ENCODE data around the gene ATG4D. TPM values are rescaled to one million over a fixed set of nuclear protein-coding genes. Genes with fewer than 3 reads are reported as not detected.

Gene ATG4D
- total RNA-seq, 1 donor from 2014 or later: 5.1 TPM

DNA sequence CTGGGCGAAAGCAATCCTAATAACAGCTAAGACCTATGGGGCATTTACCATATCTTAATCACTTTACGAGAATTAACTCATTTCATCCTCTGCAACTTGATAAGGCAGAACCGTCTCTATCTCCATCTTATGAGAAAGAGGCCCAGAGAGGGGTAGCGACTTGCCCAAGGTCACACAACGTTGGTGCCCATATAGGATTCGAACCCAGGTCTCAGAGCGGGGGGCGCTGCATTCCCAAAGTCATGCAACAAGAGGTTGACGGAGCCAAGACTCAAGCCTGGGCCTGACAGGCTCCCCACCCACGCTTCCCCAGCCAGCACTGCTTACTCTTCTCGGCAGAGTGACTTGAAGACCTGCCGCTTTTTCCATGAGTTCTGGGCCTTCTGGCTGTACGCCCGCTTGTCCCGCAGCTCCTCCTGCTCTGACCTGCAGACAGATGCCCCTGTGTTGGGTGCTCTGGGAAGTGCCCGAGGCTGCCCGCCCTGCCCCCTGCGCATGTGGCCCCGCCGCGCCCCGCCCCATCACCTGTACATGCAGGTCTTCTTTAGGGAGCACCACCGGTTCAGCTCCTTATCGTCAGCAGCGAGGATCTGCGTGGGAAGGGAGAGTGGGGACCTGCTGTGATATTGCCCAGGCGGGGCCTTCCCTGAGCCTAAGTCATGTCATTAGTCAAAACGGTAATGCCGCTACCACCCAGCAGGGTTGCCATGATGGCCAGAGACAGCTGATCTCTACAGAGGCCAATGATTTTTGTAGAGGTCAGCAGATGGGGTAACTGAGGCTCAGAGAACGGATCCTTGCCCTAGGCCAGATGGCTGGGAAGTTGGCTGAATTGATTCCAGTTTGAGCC lies 11.3 kb downstream of the ATG4D start:
- TF ChIP-seq EZH2 (IDR thresholded peaks at IDR 0.05) (no peak), EZH2phosphoT487 (IDR thresholded peaks at IDR 0.05) (no peak)
- TF ChIP-seq, protein P1, sequence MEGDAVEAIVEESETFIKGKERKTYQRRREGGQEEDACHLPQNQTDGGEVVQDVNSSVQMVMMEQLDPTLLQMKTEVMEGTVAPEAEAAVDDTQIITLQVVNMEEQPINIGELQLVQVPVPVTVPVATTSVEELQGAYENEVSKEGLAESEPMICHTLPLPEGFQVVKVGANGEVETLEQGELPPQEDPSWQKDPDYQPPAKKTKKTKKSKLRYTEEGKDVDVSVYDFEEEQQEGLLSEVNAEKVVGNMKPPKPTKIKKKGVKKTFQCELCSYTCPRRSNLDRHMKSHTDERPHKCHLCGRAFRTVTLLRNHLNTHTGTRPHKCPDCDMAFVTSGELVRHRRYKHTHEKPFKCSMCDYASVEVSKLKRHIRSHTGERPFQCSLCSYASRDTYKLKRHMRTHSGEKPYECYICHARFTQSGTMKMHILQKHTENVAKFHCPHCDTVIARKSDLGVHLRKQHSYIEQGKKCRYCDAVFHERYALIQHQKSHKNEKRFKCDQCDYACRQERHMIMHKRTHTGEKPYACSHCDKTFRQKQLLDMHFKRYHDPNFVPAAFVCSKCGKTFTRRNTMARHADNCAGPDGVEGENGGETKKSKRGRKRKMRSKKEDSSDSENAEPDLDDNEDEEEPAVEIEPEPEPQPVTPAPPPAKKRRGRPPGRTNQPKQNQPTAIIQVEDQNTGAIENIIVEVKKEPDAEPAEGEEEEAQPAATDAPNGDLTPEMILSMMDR (IDR thresholded peaks at IDR 0.05): no peak

DNA sequence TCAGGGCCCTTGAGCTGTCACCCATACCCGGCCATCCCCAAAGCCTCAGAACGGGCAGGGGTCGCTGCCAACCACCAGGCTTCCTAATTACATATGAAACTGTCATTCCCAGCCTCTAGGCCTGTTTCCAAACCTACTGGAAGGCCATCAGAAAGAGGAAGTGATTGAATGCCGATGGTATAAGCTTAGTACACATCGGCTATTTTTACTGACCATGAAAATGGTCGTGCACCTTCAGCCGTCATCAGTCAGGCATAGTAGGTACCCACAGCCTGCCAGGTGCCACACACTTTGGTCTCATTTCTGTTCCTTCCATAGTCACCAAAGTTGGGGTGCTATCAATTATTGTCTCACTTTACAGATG lies 11.9 kb downstream of the ATG4D start:
- no peaks in the 10 kb centered on the region for H3K9me3 Mint-ChIP-seq
- no peak overlapping the region for H3K27ac Mint-ChIP-seq
- peaks cover 22% of the 10 kb centered on the region for H3F3A ChIP-seq (ENCODE audit: low read depth)
- H3K4me1 ChIP-seq: no peaks in the 10 kb centered on the region
- no peaks in the 10 kb centered on the region for H3K27me3 ChIP-seq
- no peak overlapping the region for H3K4me3 Mint-ChIP-seq
- H3K9me3 ChIP-seq (ENCODE audit: low read depth): no peaks in the 10 kb centered on the region
- H3K9ac ChIP-seq: no peak overlapping the region
- no peaks in the 10 kb centered on the region for H3K79me2 ChIP-seq (ENCODE audit: low read depth)
- no peaks in the 10 kb centered on the region for H4K20me1 ChIP-seq (ENCODE audit: low read depth)
- H3K27ac ChIP-seq: no peak overlapping the region
- H3K4me1 Mint-ChIP-seq: no peaks in the 10 kb centered on the region
- H3K27me3 Mint-ChIP-seq (ENCODE audit: insufficient read depth, low read depth): no peaks in the 10 kb centered on the region
- no peak overlapping the region for H3K4me3 ChIP-seq
- TF ChIP-seq EZH2phosphoT487 (IDR thresholded peaks at IDR 0.05) (no peak), EZH2 (IDR thresholded peaks at IDR 0.05) (no peak)
- TF ChIP-seq, protein P1 (IDR thresholded peaks at IDR 0.05): no peak
- H3K36me3 Mint-ChIP-seq: peaks cover 21% of the 10 kb centered on the region
- no peak for DNase-seq (ENCODE audit: low spot score)
- H3K36me3 ChIP-seq: no peaks in the 10 kb centered on the region
- H2AFZ ChIP-seq (replicated peaks): no peak overlapping the region
- no peak overlapping the region for H3K4me2 ChIP-seq

More for the DNA sequence above, 11.3 kb downstream of the ATG4D start:
- Mint-ChIP-seq H3K4me1 (no peaks in the 10 kb centered on the region), H3K27me3 (ENCODE audit: insufficient read depth, low read depth) (no peaks in the 10 kb centered on the region), H3K9me3 (no peaks in the 10 kb centered on the region), H3K4me3 (peak overlapping the region; percentile 24), H3K27ac (no peak overlapping the region), H3K36me3 (peaks cover 24% of the 10 kb centered on the region)
- Histone ChIP-seq H3K4me3 (no peak overlapping the region), H3K4me1 (no peaks in the 10 kb centered on the region), H3K4me2 (no peak overlapping the region), H3K79me2 (ENCODE audit: low read depth) (no peaks in the 10 kb centered on the region), H2AFZ (replicated peaks) (no peak overlapping the region), H3K27me3 (no peaks in the 10 kb centered on the region), H3K9me3 (ENCODE audit: low read depth) (no peaks in the 10 kb centered on the region), H4K20me1 (ENCODE audit: low read depth) (no peaks in the 10 kb centered on the region), H3F3A (ENCODE audit: low read depth) (peaks cover 22% of the 10 kb centered on the region), H3K9ac (no peak overlapping the region), H3K36me3 (no peaks in the 10 kb centered on the region), H3K27ac (no peak overlapping the region)
- no peak for DNase-seq (ENCODE audit: low spot score)

DNA sequence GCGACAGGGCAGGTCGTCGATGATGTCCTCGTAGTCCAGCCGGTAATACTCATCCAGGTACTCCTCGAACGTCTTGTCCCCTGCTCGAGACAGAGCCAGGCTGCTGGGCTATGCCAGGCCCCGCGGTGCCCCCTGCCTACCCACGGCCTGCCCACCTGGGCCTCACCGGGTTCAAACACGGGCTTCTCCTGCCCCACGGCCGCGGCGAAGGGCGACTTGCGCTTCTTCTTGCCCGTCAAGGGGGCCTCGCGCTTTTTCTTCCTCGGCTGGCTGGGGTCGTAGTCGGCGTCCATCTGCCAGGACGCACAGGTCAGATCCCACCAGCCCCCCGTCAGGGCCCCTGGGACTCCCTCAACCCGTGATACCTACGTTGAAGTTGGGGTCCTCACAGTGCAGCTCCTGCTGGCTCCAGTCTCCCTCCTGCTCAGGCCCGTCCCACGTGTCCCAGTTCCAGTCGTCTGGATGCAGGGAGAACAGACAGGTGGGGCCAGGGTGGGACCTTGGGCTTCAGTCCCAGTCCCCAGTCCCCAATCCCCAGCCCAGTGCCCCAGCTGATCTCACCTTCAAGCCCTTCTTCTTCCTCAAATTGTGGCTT lies 14.0 kb downstream of the ATG4D start:
- no peak overlapping the region for H3K27ac ChIP-seq
- no peaks in the 10 kb centered on the region for H3K27me3 ChIP-seq
- Mint-ChIP-seq H3K36me3 (peaks cover 16% of the 10 kb centered on the region), H3K27me3 (ENCODE audit: insufficient read depth, low read depth) (no peaks in the 10 kb centered on the region), H3K9me3 (no peaks in the 10 kb centered on the region), H3K4me3 (no peak overlapping the region), H3K27ac (no peak overlapping the region), H3K4me1 (no peaks in the 10 kb centered on the region)
- TF ChIP-seq EZH2 (IDR thresholded peaks at IDR 0.05): no peak
- TF ChIP-seq, protein P1 (IDR thresholded peaks at IDR 0.05): no peak
- no peak for TF ChIP-seq EZH2phosphoT487 (IDR thresholded peaks at IDR 0.05)
- no peaks in the 10 kb centered on the region for H3K79me2 ChIP-seq (ENCODE audit: low read depth)
- no peaks in the 10 kb centered on the region for H3K36me3 ChIP-seq
- H3K9ac ChIP-seq: no peak overlapping the region
- H2AFZ ChIP-seq (replicated peaks): no peak overlapping the region
- no peaks in the 10 kb centered on the region for H3K4me1 ChIP-seq
- no peak overlapping the region for H3K4me3 ChIP-seq
- H3K4me2 ChIP-seq: no peak overlapping the region
- H3F3A ChIP-seq (ENCODE audit: low read depth): peaks cover 14% of the 10 kb centered on the region
- no peaks in the 10 kb centered on the region for H3K9me3 ChIP-seq (ENCODE audit: low read depth)
- no peak for DNase-seq (ENCODE audit: low spot score)
- no peaks in the 10 kb centered on the region for H4K20me1 ChIP-seq (ENCODE audit: low read depth)
